Measurements from ENCODE around the gene PIGM.

DNA sequence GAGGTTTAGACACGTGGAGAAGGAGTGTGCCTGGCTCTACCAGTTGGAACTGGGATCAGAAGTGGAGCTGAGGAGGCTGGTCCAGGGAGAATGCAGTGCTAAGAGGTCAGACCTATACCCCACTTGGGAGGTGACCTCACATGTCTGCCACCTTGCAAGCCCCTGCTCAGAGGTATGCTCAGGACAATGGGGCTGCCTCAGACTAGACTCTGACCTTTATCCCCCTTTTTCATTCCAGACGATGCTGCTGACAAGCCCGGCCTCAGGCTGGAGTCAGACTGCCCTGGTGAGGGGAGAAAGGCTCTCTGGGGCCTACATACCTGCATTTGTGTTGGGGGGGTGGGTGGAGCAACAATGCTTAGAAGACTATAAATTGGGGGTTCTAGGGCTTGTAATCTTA lies 33.0 kb upstream of the PIGM start:
- TF ChIP-seq, protein P1, sequence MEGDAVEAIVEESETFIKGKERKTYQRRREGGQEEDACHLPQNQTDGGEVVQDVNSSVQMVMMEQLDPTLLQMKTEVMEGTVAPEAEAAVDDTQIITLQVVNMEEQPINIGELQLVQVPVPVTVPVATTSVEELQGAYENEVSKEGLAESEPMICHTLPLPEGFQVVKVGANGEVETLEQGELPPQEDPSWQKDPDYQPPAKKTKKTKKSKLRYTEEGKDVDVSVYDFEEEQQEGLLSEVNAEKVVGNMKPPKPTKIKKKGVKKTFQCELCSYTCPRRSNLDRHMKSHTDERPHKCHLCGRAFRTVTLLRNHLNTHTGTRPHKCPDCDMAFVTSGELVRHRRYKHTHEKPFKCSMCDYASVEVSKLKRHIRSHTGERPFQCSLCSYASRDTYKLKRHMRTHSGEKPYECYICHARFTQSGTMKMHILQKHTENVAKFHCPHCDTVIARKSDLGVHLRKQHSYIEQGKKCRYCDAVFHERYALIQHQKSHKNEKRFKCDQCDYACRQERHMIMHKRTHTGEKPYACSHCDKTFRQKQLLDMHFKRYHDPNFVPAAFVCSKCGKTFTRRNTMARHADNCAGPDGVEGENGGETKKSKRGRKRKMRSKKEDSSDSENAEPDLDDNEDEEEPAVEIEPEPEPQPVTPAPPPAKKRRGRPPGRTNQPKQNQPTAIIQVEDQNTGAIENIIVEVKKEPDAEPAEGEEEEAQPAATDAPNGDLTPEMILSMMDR (IDR thresholded peaks at IDR 0.05; ENCODE audit: insufficient read depth, low read length, poor library complexity, severe bottlenecking): no peak
- no peak for TF ChIP-seq EZH2phosphoT487 (conservative IDR thresholded peaks at IDR 0.05; ENCODE audit: low read length)
